Suprapubic skin (tissue), 4 donors: Measurements from ENCODE around the gene TNFSF8.

ENCODE experiments used
- CTCF ChIP-seq, 2 donors: fragments of 200-600 bp in 1 of 2; fragments of 450-650 bp in 1 of 2; sonication (generic) in 1 of 2; IDR thresholded peaks; one replicate each; pipeline ENCODE4 v1.5.1; 2016 to 2019; ENCODE audit warnings: antibody characterized with exemption in 2 of 2, mild to moderate bottlenecking in 1 of 2, moderate library complexity in 1 of 2
- EP300 ChIP-seq: sonication (generic); formaldehyde crosslinking; IDR thresholded peaks from one replicate; pipeline ENCODE4 v1.6.1; 2017; ENCODE audit warnings: antibody characterized with exemption
- POLR2A ChIP-seq, 2 donors: fragments of 450-650 bp; IDR thresholded peaks; one replicate each; pipeline ENCODE4 v1.6.1; 2017; ENCODE audit warnings: antibody characterized with exemption in 2 of 2, mild to moderate bottlenecking in 2 of 2, moderate library complexity in 2 of 2
- POLR2AphosphoS5 ChIP-seq, 3 donors: sonication (generic); formaldehyde crosslinking; IDR thresholded peaks; one replicate each; pipeline ENCODE4 v1.6.1; 2017; ENCODE audit warnings: antibody characterized with exemption in 3 of 3

DNA sequence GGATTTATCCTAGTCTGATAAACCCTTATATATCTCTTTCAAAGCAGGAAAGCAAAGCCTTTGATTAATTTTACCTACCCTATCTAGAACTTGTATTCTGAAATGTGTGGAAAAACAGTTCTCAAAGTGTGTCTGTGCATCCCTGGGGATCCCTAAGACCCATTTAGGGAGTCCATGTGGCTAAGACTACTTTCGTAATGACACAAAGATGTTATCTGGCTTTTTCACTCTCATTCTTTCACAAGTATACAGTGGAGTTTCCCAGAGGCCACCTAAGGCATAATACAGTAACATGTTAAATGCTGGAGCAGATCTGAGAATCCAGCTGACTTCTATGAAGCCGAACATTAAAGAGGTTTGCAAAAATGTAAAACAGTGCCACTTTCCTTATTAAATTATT lies 70.2 kb downstream of the TNFSF8 start:
- TF ChIP-seq POLR2A (IDR thresholded peaks at IDR 0.05): no peak
- no peak for TF ChIP-seq CTCF (IDR thresholded peaks at IDR 0.05)
- no peak for TF ChIP-seq EP300
- no peak for TF ChIP-seq POLR2AphosphoS5 (IDR thresholded peaks at IDR 0.05)
